SU-DHL-6 (cell line): ENCODE data around the gene HAUS7.

Experiments used
- H2AFZ ChIP-seq: fragments of 200-600 bp; sonication (generic); 2 replicates; pipeline ENCODE4 v1.6.1; 2014; ENCODE audit warnings: low read depth, mild to moderate bottlenecking, moderate library complexity, mixed read lengths, antibody characterized with exemption, low read length; ENCODE audit not compliant: severe bottlenecking
- H3F3A ChIP-seq: fragments of 200-600 bp; shearing (Covaris generic); 2 replicates; pipeline ENCODE4 v1.6.0; 2016; ENCODE audit warnings: antibody characterized with exemption, mild to moderate bottlenecking; ENCODE audit not compliant: insufficient read depth
- H3K27ac ChIP-seq: fragments of 200-600 bp; sonication (generic); 2 replicates; pipeline ENCODE4 v1.5.1; 2016; ENCODE audit warnings: low read depth, mild to moderate bottlenecking, low read length, moderate library complexity, mixed read lengths
- H3K27me3 ChIP-seq: fragments of 200-600 bp; sonication (generic), shearing (Covaris generic); 2 replicates; pipeline ENCODE4 v1.6.0; 2014; ENCODE audit warnings: mild to moderate bottlenecking, low read length
- H3K36me3 ChIP-seq: fragments of 200-600 bp; sonication (generic); 2 replicates; pipeline ENCODE4 v1.6.1; 2014; ENCODE audit warnings: mild to moderate bottlenecking, low read length, mixed read lengths
- H3K4me2 ChIP-seq: fragments of 300-600, 200-600 bp; shearing (Covaris generic), sonication (generic); 2 replicates; pipeline ENCODE4 v1.6.0; 2014; ENCODE audit warnings: low read length, low read depth, mild to moderate bottlenecking; ENCODE audit not compliant: poor library complexity, severe bottlenecking
- H3K4me3 ChIP-seq: fragments of 200-600 bp; sonication (generic); 2 replicates; pipeline ENCODE4 v1.5.1; 2014; ENCODE audit warnings: antibody characterized with exemption, low read length, mild to moderate bottlenecking, mixed read lengths; ENCODE audit not compliant: insufficient read depth, poor library complexity, severe bottlenecking
- H3K79me2 ChIP-seq: fragments of 200-600 bp; sonication (generic); 2 replicates; pipeline ENCODE4 v1.6.1; 2014; ENCODE audit warnings: mild to moderate bottlenecking, low read length, moderate library complexity; ENCODE audit not compliant: insufficient read depth
- H3K9ac ChIP-seq: fragments of 200-600 bp; sonication (generic); 2 replicates; pipeline ENCODE4 v1.7.0; 2014; ENCODE audit warnings: mild to moderate bottlenecking, low read length
- H3K9me2 ChIP-seq: fragments of 200-600 bp; sonication (generic); replicated peaks from 2 replicates; pipeline ENCODE4 v1.6.1; 2014; ENCODE audit warnings: low read length; ENCODE audit not compliant: insufficient read depth
- H3K9me3 ChIP-seq: fragments of 200-600 bp; sonication (generic); 2 replicates; pipeline ENCODE4 v1.6.1; 2014; ENCODE audit warnings: low read length, mixed read lengths; ENCODE audit not compliant: insufficient read depth
- H4K20me1 ChIP-seq: fragments of 200-600 bp; sonication (generic); 2 replicates; pipeline ENCODE4 v1.6.1; 2014; ENCODE audit warnings: low read depth, mild to moderate bottlenecking, antibody characterized with exemption, low read length, moderate library complexity, mixed read lengths
- CTCF ChIP-seq: fragments of 200-600 bp; sonication (generic); IDR thresholded peaks from one replicate; pipeline ENCODE4 v1.5.1; 2017; ENCODE audit warnings: antibody characterized with exemption, mild to moderate bottlenecking, low read length, moderate library complexity; ENCODE audit not compliant: insufficient read depth, poor library complexity, severe bottlenecking
- EZH2phosphoT487 ChIP-seq: fragments of 200-600 bp; sonication (generic), shearing (Covaris generic); conservative IDR thresholded peaks from 2 replicates; pipeline ENCODE4 v1.6.1; 2018; ENCODE audit warnings: mild to moderate bottlenecking, antibody characterized with exemption, low read length, moderate library complexity, mixed read lengths

The HAUS7 gene

GRCh38 chrX:153495903-153496589 lies 25.7 kb upstream of the HAUS7 start:
- Histone ChIP-seq H3K27ac (no peak overlapping the region), H3K4me3 (no peak overlapping the region), H3K9me3 (no peaks in the 10 kb centered on the region), H3K79me2 (no peaks in the 10 kb centered on the region), H4K20me1 (no peaks in the 10 kb centered on the region), H3K36me3 (no peaks in the 10 kb centered on the region), H2AFZ (no peak overlapping the region), H3K9me2 (no peaks in the 10 kb centered on the region), H3K4me2 (no peak overlapping the region), H3K9ac (no peak overlapping the region), H3K27me3 (no peaks in the 10 kb centered on the region), H3F3A (no peaks in the 10 kb centered on the region)
- TF ChIP-seq CTCF (no peak), EZH2phosphoT487 (no peak)

GRCh38 chrX:153495362-153495751 lies 25.0 kb upstream of the HAUS7 start:
- Histone ChIP-seq H3K4me3 (no peak overlapping the region), H3K9ac (no peak overlapping the region), H4K20me1 (no peaks in the 10 kb centered on the region), H3K9me2 (no peaks in the 10 kb centered on the region), H3K36me3 (no peaks in the 10 kb centered on the region), H3K9me3 (no peaks in the 10 kb centered on the region), H2AFZ (no peak overlapping the region), H3F3A (no peaks in the 10 kb centered on the region), H3K27ac (no peak overlapping the region), H3K4me2 (no peak overlapping the region), H3K79me2 (no peaks in the 10 kb centered on the region), H3K27me3 (no peaks in the 10 kb centered on the region)
- no peak for TF ChIP-seq EZH2phosphoT487
- no peak for TF ChIP-seq CTCF

- Histone ChIP-seq H3K79me2 (no peaks in the 10 kb centered on the region), H3K4me2 (no peak within 1 kb of the TSS), H3K9me2 (no peaks in the 10 kb centered on the region), H3F3A (no peaks in the 10 kb centered on the region), H4K20me1 (no peaks in the 10 kb centered on the region), H3K4me3 (no peak within 1 kb of the TSS), H3K9me3 (no peaks in the 10 kb centered on the region), H3K27me3 (no peaks in the 10 kb centered on the region), H2AFZ (no peak within 1 kb of the TSS), H3K36me3 (no peaks in the 10 kb centered on the region), H3K9ac (no peak within 1 kb of the TSS), H3K27ac (no peak within 1 kb of the TSS)
- no peak for TF ChIP-seq CTCF
Observed at GRCh38 chrX:153494541-153495361, 24.4 kb upstream of the HAUS7 start, which contains the start of gene BGN. TSS of gene BGN (plus strand) at chrX:153494980. CDS start at chrX:153504632, 9,652 bp downstream.
